Measurements from ENCODE around the gene SKI.

Gene SKI

DNA sequence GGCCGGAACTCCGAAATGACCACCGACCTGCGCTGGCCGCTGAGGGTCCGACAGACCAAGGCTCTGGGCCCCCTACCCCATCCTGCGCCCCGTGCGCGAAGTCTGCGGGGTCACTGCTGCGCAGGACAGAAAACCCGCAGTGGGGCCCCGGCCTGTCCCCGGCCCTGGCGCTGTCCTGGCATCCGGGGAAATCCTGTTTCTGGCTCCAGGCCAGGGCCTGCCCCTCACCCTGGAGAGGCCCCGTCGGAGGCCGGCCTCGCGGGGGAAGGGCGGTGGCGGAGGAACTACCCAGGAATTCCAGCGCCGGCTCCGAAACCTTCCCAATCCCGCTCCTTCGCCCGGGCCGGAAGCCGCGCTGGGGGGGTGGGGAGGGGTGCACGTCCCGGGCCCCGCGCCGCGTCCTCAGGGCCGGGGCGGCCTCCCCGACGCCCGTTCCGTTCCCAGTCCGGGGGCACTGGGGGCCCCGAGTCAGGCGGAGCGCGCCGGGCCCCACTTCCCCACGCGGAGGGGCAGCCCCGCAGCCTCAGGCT, 86.2 kb downstream of the SKI start:
- H3K4me3 ChIP-seq: peak overlapping the region; percentile 76
- no peak for DNase-seq (ENCODE audit: low read depth, low spot score)
- no peaks in the 10 kb centered on the region for H3K9me3 ChIP-seq (ENCODE audit: low read depth, low read length)
- peaks cover under 1% of the 10 kb centered on the region; the same call in 1 of the 2 replicates for H3K36me3 ChIP-seq (ENCODE audit: insufficient read depth, low read length)
- H3K9ac ChIP-seq (ENCODE audit: insufficient read length): peak overlapping the region; percentile 72
- TF ChIP-seq EZH2 (IDR thresholded peaks at IDR 0.05) (no peak), POLR2AphosphoS5 (IDR thresholded peaks at IDR 0.05; ENCODE audit: borderline replicate concordance, low read depth, low read length) (0 out of 2 replicates have a peak, but pooled peaks have one; percentile 18), FOXP2 (optimal IDR thresholded peaks at IDR 0.05; ENCODE audit: control extremely low read depth, extremely low read length, insufficient read depth) (no peak)
- H3K27ac ChIP-seq: peak overlapping the region; percentile 80

DNA sequence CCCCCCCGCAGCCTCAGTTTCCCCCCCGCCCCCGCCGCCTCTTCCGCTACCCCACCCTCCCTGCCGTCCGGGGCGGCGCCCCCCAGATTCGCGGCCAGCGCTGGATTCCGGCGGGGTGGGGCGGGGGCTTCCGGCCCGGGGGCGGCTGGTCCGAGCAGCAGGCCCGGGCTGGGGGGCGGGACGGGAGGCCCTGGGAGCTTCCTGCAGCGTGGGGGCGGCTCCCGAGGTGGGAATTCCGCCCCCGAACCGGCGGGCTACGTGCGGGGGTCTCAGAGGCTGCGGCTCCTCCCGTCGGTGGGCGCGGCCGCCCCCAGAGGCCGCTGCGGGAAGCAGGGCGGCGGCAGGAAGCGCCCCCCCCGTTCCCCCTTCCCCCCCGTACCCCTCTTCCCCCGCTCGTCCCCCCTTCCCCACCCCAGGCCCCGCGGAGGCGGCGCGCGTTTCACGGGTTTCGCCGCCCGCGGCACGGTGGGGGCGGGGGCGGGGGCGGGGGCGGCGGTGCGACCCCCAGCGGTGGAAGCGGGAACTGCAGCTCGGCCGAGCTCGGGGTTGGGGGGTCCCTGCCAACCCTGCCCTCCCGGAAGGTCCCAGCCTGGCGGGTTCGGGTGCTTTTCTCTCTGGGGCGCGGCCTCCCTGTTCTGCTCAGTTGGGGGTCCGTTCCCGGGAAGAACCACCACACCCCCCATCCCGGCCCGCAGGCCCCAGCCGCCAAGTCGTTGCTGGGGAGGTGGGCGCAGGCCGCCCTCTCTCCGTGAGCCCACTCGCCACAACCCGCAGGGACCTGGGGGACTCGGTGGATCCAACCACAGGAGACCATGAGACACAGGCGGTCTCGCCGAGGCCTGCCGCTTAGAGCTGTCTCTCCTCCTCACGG, 86.9 kb downstream of the SKI start:
- peak overlapping the region; percentile 74 for H3K9ac ChIP-seq (ENCODE audit: insufficient read length)
- DNase-seq (ENCODE audit: low read depth, low spot score): no peak
- H3K4me3 ChIP-seq: peak overlapping the region; percentile 77
- TF ChIP-seq POLR2AphosphoS5 (IDR thresholded peaks at IDR 0.05; ENCODE audit: borderline replicate concordance, low read depth, low read length): no peak
- no peak for TF ChIP-seq FOXP2 (optimal IDR thresholded peaks at IDR 0.05; ENCODE audit: control extremely low read depth, extremely low read length, insufficient read depth)
- TF ChIP-seq EZH2 (IDR thresholded peaks at IDR 0.05): no peak
- H3K27ac ChIP-seq: peak overlapping the region; percentile 96
- no peaks in the 10 kb centered on the region for H3K9me3 ChIP-seq (ENCODE audit: low read depth, low read length)
- no peaks in the 10 kb centered on the region for H3K36me3 ChIP-seq (ENCODE audit: insufficient read depth, low read length)

DNA sequence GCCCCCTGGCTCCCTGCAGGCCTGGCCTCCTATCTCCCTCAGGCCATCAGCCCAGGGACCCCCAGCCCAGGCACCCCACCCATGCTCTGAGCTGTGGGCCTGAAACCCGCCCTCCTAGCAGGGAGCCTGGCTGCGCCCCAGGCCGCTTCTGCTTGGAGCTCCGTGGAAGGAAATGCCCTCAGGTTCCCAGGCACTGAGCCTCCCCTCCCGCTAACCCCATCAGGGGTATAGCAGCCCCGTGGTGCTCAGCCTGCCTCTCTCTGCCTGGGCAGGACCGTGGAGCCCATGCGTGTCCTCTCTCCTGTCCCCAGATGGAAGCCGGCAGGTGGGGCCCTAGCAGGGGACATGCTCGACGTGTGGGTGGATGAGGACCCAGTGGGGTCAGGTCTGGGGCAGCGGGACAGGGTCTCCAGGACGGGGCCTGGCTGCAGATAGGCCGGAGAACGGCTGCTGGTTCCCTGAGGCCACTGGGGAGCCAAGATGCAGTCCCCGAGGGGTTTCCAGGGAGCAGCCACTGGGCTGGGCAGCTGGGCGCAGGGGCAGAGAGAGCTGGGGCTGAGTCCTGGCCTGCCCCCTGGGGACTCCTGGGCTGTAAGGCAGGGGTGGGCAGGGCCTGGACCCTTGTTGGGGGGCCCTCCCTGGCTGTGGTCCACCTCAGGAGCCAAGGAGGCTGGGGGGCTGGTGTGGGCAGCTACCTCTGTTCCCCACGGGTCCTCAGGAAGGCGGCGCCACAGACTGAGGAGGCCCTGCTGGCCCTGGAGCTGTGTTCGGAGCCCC, 87.7 kb downstream of the SKI start:
- H3K9ac ChIP-seq (ENCODE audit: insufficient read length): peak overlapping the region; percentile 74
- H3K4me3 ChIP-seq: peak overlapping the region; percentile 77
- H3K27ac ChIP-seq: peak overlapping the region; percentile 96
- TF ChIP-seq POLR2AphosphoS5 (IDR thresholded peaks at IDR 0.05; ENCODE audit: borderline replicate concordance, low read depth, low read length): no peak
- peak; percentile 16 for TF ChIP-seq FOXP2 (optimal IDR thresholded peaks at IDR 0.05; ENCODE audit: control extremely low read depth, extremely low read length, insufficient read depth)
- no peak for DNase-seq (ENCODE audit: low read depth, low spot score)
- no peaks in the 10 kb centered on the region for H3K36me3 ChIP-seq (ENCODE audit: insufficient read depth, low read length)
- no peaks in the 10 kb centered on the region for H3K9me3 ChIP-seq (ENCODE audit: low read depth, low read length)

DNA sequence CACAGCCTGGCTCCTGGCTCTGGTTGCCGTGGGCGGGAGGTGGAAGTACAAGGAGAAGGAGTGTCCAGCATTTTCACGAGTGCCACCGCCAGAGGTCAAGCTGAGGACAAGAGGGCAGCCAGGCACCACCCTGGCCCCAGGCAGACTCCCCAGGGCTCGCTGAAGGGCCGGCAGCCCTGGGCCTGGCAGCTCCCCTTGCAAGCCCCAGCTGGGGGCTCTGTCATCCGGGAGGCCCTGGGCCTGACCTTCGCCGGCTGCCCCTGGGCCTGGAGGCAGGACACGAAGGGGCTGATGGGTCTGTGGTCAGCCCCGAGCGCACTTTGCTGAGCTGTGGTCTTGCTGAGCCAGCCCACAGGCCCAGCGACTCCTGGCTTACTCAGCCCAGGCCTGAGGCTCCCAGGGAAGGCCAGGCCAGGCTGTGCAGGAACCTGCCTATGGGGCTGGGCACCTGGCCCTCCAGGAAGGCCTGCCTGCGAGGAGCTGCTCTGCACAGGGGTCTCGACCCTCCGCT, 88.4 kb downstream of the SKI start:
- no peak for DNase-seq (ENCODE audit: low read depth, low spot score)
- peak overlapping the region; percentile 96 for H3K27ac ChIP-seq
- H3K36me3 ChIP-seq (ENCODE audit: insufficient read depth, low read length): no peaks in the 10 kb centered on the region
- H3K9ac ChIP-seq (ENCODE audit: insufficient read length): no peak overlapping the region
- no peaks in the 10 kb centered on the region for H3K9me3 ChIP-seq (ENCODE audit: low read depth, low read length)
- TF ChIP-seq EZH2 (IDR thresholded peaks at IDR 0.05): no peak
- no peak for TF ChIP-seq FOXP2 (optimal IDR thresholded peaks at IDR 0.05; ENCODE audit: control extremely low read depth, extremely low read length, insufficient read depth)
- TF ChIP-seq POLR2AphosphoS5 (IDR thresholded peaks at IDR 0.05; ENCODE audit: borderline replicate concordance, low read depth, low read length): no peak
- no peak overlapping the region for H3K4me3 ChIP-seq

DNA sequence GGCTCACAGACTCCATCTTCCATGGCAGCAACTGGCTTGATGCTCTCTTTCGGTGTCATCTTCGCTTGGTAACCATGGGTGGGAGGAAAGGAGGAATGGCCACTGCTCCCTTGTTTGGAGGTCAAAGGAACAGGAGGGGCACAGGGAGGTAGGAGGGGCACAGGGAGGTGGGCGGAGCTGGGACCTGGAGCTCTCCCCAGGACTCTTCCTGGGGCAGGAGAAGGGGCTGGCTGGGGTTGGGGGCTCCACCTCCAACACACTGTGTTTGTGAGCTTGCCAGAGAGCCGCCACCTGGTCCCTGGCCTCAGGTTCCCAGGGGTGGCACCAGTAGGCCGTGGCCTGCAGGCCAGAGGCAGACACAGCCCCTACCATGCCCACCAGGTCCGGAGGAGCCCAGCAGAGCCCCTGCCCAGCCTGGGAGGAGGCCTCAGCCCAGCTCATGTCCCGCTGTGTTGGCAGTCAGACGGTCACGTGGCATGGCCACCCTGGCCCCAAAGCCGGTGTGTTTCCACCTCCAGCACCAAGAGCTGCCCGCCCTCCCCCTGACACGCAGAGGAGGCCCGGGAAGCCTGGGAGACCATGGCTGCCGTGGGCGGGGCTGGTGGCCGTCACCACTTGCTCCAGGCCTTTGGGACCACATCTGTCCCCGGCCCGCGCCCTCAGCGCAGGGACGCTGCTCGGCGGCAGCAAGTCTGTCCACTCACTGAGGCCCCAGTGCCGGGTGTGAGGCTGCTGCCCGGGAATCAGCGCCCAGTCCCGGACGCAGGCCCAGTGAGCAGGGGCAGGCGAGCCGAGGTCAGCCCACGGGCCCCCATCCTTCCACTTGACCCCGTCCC, 89.3 kb downstream of the SKI start:
- TF ChIP-seq EZH2 (IDR thresholded peaks at IDR 0.05) (no peak), FOXP2 (optimal IDR thresholded peaks at IDR 0.05; ENCODE audit: control extremely low read depth, extremely low read length, insufficient read depth) (no peak), POLR2AphosphoS5 (IDR thresholded peaks at IDR 0.05; ENCODE audit: borderline replicate concordance, low read depth, low read length) (no peak)
- no peaks in the 10 kb centered on the region for H3K36me3 ChIP-seq (ENCODE audit: insufficient read depth, low read length)

DNA sequence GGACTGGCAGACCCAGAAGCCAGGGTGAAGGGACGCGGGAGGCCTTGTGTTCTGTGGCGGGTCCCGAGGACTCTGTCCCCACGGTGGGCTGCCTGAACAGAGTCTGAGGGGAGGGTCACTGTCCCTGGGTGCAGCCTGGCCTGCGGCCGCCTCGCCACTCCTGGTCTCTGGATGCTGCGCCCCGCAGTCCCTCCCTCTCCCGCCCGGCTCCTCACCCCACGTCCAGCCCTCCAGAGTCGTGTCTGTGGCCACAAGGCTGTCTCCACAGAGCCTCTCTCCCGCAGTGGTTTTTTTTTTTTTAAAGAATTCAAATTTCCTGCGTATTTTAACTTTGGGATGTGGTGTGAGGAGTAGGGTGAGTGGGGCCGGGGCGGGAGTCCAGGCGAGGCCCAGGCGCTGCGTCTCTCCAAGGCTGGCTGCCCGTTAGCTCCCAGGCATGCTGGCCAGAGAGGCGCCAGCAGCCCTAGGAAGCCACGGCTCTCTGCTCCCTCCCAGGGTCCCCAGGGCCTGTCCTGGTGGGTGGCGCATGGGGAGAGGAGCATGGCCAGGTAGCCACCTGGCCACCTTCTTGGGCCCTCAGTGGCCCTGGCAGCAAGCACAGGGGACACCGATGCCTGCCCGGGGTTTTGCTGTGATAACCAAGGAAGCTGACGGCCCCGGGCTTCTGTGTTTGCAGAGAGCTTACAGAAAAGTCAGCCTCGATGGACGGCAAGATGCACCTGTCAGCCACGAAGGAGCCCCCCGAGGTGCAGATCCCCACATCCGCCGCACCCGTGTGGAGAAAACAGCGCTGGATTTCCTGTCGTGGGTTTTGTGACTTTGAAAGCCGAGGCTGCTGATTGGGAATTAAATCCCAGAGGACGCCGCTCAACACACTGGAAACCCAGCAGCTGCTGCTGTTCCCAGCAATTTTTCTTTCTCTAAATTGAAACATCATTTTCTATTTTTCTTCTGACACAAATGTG, 90.5 kb downstream of the SKI start:
- no peaks in the 10 kb centered on the region for H3K9me3 ChIP-seq (ENCODE audit: low read depth, low read length)

More for the DNA sequence above, 89.3 kb downstream of the SKI start:
- no peaks in the 10 kb centered on the region for H3K9me3 ChIP-seq (ENCODE audit: low read depth, low read length)
- H3K9ac ChIP-seq (ENCODE audit: insufficient read length): no peak overlapping the region
- no peak for DNase-seq (ENCODE audit: low read depth, low spot score)
- peak overlapping the region; percentile 96 for H3K27ac ChIP-seq
- H3K4me3 ChIP-seq: no peak overlapping the region

More for the DNA sequence above, 90.5 kb downstream of the SKI start:
- TF ChIP-seq FOXP2 (optimal IDR thresholded peaks at IDR 0.05; ENCODE audit: control extremely low read depth, extremely low read length, insufficient read depth) (no peak), POLR2AphosphoS5 (IDR thresholded peaks at IDR 0.05; ENCODE audit: borderline replicate concordance, low read depth, low read length) (no peak), EZH2 (IDR thresholded peaks at IDR 0.05) (no peak)
- Histone ChIP-seq H3K4me3 (peak overlapping the region; percentile 42), H3K36me3 (ENCODE audit: insufficient read depth, low read length) (no peaks in the 10 kb centered on the region), H3K9ac (ENCODE audit: insufficient read length) (peak overlapping the region; percentile 43), H3K27ac (peak overlapping the region; percentile 67)
- DNase-seq (ENCODE audit: low read depth, low spot score): peak; percentile 20

Measured in SK-N-MC (cell line).